ENCODE measurements around the gene RNF44.

Gene RNF44

DNA sequence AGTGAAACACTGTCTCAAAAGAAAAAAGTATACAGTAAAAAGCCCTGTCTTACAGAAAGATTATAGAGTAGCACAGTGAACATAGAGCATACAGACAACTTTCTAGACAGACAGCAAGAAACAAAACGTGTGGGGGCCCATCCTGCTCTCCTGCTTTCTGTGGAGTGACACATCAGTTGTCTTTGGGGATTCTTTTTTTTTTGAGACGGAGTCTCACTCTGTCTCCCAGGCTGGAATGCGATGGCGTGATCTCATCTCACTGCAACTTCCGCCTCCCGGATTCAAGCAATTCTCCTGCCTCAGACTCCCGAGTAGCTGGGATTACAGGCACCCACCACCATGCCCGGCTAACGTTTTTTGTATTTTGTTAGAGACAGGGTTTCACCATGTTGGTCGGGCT is 26.8 kb upstream of the RNF44 start:
- no peak for DNase-seq (ENCODE audit: extremely low read depth, low read depth)
- TF ChIP-seq, protein P1, sequence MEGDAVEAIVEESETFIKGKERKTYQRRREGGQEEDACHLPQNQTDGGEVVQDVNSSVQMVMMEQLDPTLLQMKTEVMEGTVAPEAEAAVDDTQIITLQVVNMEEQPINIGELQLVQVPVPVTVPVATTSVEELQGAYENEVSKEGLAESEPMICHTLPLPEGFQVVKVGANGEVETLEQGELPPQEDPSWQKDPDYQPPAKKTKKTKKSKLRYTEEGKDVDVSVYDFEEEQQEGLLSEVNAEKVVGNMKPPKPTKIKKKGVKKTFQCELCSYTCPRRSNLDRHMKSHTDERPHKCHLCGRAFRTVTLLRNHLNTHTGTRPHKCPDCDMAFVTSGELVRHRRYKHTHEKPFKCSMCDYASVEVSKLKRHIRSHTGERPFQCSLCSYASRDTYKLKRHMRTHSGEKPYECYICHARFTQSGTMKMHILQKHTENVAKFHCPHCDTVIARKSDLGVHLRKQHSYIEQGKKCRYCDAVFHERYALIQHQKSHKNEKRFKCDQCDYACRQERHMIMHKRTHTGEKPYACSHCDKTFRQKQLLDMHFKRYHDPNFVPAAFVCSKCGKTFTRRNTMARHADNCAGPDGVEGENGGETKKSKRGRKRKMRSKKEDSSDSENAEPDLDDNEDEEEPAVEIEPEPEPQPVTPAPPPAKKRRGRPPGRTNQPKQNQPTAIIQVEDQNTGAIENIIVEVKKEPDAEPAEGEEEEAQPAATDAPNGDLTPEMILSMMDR (IDR thresholded peaks at IDR 0.05; ENCODE audit: low read depth, low read length): no peak

DNA sequence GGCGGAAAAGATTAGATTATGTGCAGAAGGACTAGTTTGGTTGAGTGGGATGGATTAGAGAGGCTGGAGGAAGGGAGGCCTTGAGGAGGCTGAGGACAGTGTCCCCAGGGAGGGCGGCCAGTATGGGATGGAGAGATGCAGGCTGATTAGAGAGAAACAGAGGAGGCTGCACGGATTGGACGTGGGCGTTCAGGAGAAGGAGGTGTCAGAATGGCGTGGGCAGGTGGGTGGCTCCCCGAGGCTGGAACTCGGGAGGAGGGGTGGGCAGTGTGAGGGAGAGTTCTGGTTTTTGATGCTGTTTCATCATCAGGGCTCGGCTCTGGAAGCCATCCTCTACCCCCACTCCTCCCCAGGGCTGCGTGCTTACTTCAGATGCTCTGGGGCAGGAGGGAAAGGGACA is 25.0 kb upstream of the RNF44 start:
- DNase-seq (ENCODE audit: extremely low read depth, low read depth): no peak
- TF ChIP-seq, protein P1 (IDR thresholded peaks at IDR 0.05; ENCODE audit: low read depth, low read length): no peak

DNA sequence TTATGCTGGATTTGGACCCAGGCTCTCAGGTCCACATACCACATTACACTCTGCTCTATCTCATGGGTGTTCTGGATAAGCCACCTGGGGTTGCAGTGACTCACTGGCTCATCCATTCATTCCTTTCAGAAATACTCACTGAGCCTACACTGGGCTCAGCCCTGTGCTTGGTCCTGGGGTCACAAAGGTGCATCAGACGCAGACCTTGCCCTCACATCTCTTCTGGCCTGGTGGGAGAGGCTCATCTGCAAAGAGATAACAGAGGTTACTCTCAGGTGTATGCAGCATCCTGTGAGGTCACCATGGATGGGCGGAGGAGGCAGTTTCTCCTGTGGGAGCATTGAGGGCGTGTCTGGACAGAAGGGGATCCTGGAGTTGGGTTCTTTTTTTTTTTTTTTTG is 24.1 kb upstream of the RNF44 start:
- TF ChIP-seq, protein P1 (IDR thresholded peaks at IDR 0.05; ENCODE audit: low read depth, low read length): no peak
- DNase-seq (ENCODE audit: extremely low read depth, low read depth): no peak

DNA sequence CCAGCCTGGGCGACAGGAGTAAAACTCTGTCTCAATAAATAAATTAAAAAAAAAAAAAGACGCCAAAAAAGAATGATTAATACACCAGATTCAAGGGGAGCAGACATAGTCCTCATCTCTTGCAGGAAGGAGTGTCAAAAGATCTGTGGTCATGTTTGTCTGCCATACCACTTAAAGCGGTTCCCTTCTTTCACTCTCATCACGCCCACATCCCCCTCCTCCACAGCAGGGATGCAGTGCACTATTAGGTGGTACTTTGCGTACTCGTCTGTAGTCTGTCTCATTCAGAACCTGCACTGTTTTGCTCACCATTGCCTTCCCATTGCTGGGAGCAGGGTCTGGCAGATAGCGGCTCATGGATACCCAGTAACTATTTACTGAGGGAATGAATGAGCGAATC is 23.2 kb upstream of the RNF44 start:
- DNase-seq (ENCODE audit: extremely low read depth, low read depth): no peak
- TF ChIP-seq, protein P1 (IDR thresholded peaks at IDR 0.05; ENCODE audit: low read depth, low read length): no peak

DNA sequence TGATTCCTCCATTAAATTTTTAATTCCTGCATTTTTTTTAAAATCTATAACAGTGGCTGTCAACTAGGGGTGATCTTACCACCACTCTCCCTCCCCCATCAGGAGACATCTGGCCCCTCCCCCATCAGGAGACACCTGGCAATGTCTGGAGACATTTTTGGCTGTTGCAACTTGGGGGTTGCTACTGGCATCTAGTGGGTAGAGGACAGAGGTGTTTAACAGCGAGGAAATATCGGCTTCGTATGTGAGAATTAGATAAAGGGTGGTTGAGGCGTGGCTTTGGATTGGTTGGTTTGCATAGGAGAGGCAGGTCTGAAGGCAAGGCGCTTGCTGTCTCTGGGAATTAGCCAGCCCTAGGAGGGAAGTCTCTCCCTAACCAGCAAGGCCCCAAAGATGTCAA is 22.5 kb upstream of the RNF44 start:
- TF ChIP-seq, protein P1 (IDR thresholded peaks at IDR 0.05; ENCODE audit: low read depth, low read length): no peak
- DNase-seq (ENCODE audit: extremely low read depth, low read depth): no peak

DNA sequence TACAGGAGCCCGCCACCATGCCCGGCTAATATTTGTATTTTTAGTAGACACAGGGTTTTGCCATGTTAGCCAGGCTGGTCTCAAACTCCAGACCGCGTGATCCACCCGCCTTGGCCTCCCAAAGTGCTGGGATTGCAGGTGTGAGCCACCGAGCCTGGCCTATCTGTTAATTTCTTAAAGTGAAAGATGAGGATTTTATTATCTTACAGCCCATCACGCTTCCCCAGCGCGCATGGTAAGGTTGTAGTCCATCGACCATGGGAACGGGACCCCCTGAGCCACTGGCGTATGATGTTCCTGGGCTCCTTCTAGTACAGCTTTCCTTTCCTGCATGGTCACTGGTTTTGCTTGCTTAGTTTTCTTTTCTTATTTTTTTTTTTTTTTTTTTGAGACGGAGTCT is 20.6 kb upstream of the RNF44 start:
- TF ChIP-seq, protein P1 (IDR thresholded peaks at IDR 0.05; ENCODE audit: low read depth, low read length): no peak
- DNase-seq (ENCODE audit: extremely low read depth, low read depth): no peak

DNA sequence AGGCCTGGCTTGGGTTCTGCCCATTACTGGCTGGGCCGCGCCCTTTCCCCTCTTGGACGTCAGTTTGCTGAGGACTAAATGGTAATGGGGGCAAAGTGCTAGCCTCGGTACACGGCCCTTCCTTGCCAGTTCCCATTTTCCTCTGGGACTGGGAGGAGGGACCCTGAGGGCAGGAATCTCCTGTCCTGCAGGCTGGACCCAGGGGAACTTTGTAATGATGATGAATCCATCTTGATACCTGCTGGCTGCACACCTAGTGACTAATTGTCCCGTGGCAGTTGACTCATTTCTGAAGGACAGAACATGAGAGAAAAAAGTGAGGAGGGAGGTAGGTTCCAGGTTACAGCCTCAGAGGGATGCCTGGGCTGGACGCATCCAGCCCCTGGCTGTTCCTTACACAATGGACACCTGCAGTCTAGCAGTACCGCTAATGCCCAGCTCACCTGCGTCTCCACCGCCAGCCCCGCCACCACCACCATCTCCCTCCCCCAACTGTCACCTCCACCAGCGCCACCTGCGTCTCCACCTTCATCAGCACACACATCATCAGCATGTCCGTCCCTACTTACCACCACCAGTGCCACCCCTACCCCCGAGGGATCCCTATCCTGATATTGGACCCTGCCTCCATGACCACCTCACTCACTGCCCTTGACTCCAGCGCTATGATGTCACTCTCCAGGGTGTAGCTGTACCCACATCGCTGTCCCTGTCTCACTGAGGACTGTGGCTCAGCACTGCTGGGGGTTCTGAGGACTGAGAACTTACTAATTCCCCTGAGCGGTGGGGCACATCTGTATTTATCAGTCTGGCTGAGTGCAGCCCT is 16.3 kb upstream of the RNF44 start:
- no peak for DNase-seq (ENCODE audit: extremely low read depth, low read depth)
- TF ChIP-seq, protein P1 (IDR thresholded peaks at IDR 0.05; ENCODE audit: low read depth, low read length): no peak

Data from AG09319 (cell line).